Measurements from ENCODE around the gene CRYBA2. TPM values are rescaled to one million over a fixed set of nuclear protein-coding genes. Genes with fewer than 3 reads are reported as not detected.

CRYBA2 gene, protein sequence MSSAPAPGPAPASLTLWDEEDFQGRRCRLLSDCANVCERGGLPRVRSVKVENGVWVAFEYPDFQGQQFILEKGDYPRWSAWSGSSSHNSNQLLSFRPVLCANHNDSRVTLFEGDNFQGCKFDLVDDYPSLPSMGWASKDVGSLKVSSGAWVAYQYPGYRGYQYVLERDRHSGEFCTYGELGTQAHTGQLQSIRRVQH
- total RNA-seq (2014; rRNA removed), result 6.4 and 13.5 TPM in 2 replicates
- percentile 22 among the genes with signal in this experiment for Bru-seq, nascent RNA
- BruChase-seq, experiment 1, labeled RNA remaining after a 6-hour chase, result percentile 18 among the genes with signal in this experiment
- percentile 21 among the genes with signal in this experiment for BruChase-seq, experiment 2, labeled RNA remaining after a 2-hour chase
- long read RNA-seq, partial matches to known transcripts, result 0 of 4 reads
- long read RNA-seq, other reads (novel, unspliced or antisense), result 4 of 4 reads

DNA sequence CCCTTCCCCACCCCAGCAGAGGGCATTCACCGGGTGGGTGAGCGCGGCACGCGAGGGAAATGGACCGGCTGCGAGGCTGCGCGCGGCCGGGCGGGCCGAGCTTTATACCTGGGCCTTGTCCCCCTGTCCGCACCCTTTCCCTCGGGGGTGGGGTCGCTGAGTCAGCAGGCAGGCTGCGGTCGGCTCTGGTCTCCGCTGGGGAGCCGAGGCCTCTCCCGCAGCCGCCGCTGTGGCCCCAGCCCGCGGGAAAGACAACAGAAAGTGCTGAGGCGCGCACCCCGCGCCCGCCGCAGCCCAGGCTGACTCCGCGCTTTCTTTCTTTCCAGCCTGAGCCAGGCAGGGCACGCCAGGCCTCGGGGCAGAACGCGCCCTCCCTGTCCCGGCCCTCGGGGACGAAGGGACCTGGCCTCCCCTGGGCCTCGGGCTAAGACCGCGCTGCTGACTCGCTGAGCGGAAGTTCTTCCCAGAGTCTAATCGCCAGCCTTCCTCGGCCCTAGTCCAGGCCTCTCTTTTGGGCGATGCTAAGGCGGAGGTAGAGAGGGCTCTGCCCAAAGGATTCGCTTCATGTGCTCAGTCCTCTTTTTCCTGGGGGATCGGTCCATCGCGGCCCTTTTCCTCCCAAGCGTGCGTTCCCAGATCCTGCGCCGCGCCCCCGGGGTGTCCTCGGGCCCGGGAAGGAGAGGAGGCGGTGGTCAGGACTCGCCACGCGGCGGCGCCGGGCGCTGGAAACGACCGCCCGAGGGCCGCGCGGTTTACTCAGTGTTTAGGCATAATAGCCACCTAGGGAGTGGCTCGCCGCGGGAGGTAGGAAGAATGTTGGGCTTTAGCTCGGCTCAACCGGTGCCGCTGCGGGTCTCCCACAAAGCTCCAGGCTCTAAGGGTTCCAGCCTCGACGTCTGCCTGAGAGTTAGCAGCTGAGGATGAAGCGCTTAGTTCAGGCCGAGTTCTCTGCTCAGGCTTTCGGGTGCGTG lies at the start of gene CRYBA2:
Gene CRYBA2, minus strand, starts transcription at position 78 of the 971 bp plus-strand sequence. CDS start 246 bp downstream, outside the sequence.
- no peaks in the 10 kb centered on the region for H3F3A ChIP-seq (ENCODE audit: low read length, unreplicated experiment)
- no TSS peak for BruUV-seq (replicated peaks)
- intact Hi-C loops (cut with micrococcal nuclease), result no loop called here
- peaks cover 26% of the 10 kb centered on the region for H3K4me1 ChIP-seq (ENCODE audit: insufficient read depth, low read length)
- H3K36me3 ChIP-seq (ENCODE audit: low read depth, low read length), result no peaks in the 10 kb centered on the region
- 0 out of 2 replicates have a peak, but pooled peaks cover 4% of the 10 kb centered on the region for H3K27me3 ChIP-seq (ENCODE audit: low read length)
- H3K79me2 ChIP-seq (ENCODE audit: low read length), result no peaks in the 10 kb centered on the region
- no peaks in the 10 kb centered on the region for H3K9me2 ChIP-seq (replicated peaks; ENCODE audit: low read length)
- 0 out of 2 replicates have a peak, but pooled peaks have one; percentile 10 for TF ChIP-seq EZH2phosphoT487 (IDR thresholded peaks at IDR 0.05; ENCODE audit: borderline replicate concordance, low read length)
- TF ChIP-seq, protein P1, sequence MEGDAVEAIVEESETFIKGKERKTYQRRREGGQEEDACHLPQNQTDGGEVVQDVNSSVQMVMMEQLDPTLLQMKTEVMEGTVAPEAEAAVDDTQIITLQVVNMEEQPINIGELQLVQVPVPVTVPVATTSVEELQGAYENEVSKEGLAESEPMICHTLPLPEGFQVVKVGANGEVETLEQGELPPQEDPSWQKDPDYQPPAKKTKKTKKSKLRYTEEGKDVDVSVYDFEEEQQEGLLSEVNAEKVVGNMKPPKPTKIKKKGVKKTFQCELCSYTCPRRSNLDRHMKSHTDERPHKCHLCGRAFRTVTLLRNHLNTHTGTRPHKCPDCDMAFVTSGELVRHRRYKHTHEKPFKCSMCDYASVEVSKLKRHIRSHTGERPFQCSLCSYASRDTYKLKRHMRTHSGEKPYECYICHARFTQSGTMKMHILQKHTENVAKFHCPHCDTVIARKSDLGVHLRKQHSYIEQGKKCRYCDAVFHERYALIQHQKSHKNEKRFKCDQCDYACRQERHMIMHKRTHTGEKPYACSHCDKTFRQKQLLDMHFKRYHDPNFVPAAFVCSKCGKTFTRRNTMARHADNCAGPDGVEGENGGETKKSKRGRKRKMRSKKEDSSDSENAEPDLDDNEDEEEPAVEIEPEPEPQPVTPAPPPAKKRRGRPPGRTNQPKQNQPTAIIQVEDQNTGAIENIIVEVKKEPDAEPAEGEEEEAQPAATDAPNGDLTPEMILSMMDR (conservative IDR thresholded peaks at IDR 0.05; ENCODE audit: low read depth, low read length), result peak; percentile 42
- TF ChIP-seq EZH2 (IDR thresholded peaks at IDR 0.05; ENCODE audit: low read length, unreplicated experiment), result no peak
- H4K20me1 ChIP-seq (ENCODE audit: low read length), result no peaks in the 10 kb centered on the region
- H2AFZ ChIP-seq (ENCODE audit: low read length), result peak within 1 kb of the TSS; percentile 81
- ATAC-seq, result peak; percentile 33
- ChIA-PET CTCF (interaction anchor here (0.6 kb wide), 2 partner anchors 9 to 67 kb away, joined by 3 read pairs; partner anchors contain the start of gene IHH), POLR2A (ENCODE audit: unreplicated experiment) (interaction anchor here (0.7 kb wide), 1 partner anchor 502 kb away, joined by 4 read pairs; no protein-coding TSS in a partner anchor)
- peak within 1 kb of the TSS; percentile 91 for H3K4me2 ChIP-seq (ENCODE audit: low read length)
- no peaks in the 10 kb centered on the region for H3K9me3 ChIP-seq (ENCODE audit: low read length)
- peak within 1 kb of the TSS; percentile 57 for H3K9ac ChIP-seq (ENCODE audit: low read length)
- peak within 1 kb of the TSS; percentile 59 for H3K4me3 ChIP-seq (ENCODE audit: low read length)
- H3K27ac ChIP-seq (ENCODE audit: low read length), result no peak within 1 kb of the TSS
- peak; percentile 61 for DNase-seq

DNA sequence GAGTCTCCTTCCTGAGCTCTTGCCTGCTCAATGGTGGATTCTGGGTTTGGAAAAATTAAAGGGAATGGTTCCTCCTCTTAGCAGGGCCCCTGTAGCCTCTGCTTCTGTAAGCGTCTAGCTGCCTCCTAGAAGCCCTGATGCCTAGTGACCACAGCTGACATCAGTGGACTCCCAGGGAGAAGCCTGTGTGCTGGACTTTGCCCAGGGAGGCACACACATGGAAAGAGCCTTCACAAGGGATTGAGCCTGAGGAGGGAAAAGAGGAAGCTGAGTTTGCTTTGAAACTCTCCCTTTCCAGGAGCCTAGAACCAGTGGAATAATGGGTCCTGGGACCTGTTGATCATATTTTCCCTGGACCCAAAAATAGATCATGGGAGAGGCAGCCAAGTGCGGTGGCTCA lies 49.5 kb upstream of the CRYBA2 start:
- no peaks in the 10 kb centered on the region for H3K79me2 ChIP-seq (ENCODE audit: low read length)
- DNase-seq, result no peak
- ChIA-PET CTCF (interaction anchor here (0.9 kb wide), 1 partner anchor 13 kb away, joined by 3 read pairs; no protein-coding TSS in a partner anchor), POLR2A (ENCODE audit: unreplicated experiment) (interaction anchor here (0.5 kb wide), 1 partner anchor 191 kb away, joined by 3 read pairs; no protein-coding TSS in a partner anchor)
- no peak overlapping the region for H3K27ac ChIP-seq (ENCODE audit: low read length)
- no peaks in the 10 kb centered on the region for H3K9me2 ChIP-seq (replicated peaks; ENCODE audit: low read length)
- no peak overlapping the region for H3K4me3 ChIP-seq (ENCODE audit: low read length)
- H3K4me1 ChIP-seq (ENCODE audit: insufficient read depth, low read length), result peaks cover 13% of the 10 kb centered on the region
- no peaks in the 10 kb centered on the region for H3K9me3 ChIP-seq (ENCODE audit: low read length)
- no peak overlapping the region for H3K4me2 ChIP-seq (ENCODE audit: low read length)
- BruUV-seq (replicated peaks), result no TSS peak
- H3K36me3 ChIP-seq (ENCODE audit: low read depth, low read length), result no peaks in the 10 kb centered on the region
- ATAC-seq, result no peak
- H4K20me1 ChIP-seq (ENCODE audit: low read length), result no peaks in the 10 kb centered on the region
- intact Hi-C loops (cut with micrococcal nuclease), result no loop called here
- no peak for TF ChIP-seq EZH2 (IDR thresholded peaks at IDR 0.05; ENCODE audit: low read length, unreplicated experiment)
- H3K9ac ChIP-seq (ENCODE audit: low read length), result no peak overlapping the region
- H2AFZ ChIP-seq (ENCODE audit: low read length), result no peak overlapping the region
- H3K27me3 ChIP-seq (ENCODE audit: low read length), result peaks cover 36% of the 10 kb centered on the region
- peaks cover under 1% of the 10 kb centered on the region for H3F3A ChIP-seq (ENCODE audit: low read length, unreplicated experiment)

DNA sequence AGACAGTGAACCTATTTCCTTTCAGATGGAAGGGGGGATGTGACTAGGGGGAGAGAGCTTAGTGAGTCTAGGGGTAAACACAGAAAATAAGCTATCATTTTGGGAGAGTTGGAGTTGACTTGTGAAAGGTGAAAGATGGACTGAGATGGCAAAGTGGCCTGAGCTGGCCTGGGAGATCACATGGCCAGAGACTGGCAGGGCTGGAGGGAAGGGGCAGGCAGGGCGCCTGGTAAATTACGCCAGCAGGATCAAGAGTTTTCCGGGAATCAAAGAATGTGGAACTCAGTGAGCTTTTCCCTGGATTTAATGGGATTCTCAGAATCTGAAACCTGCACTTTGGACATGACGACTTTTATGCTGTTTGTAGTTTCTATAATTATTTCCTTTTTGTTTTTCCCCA lies 48.9 kb upstream of the CRYBA2 start:
- no peaks in the 10 kb centered on the region for H3K79me2 ChIP-seq (ENCODE audit: low read length)
- H3K4me2 ChIP-seq (ENCODE audit: low read length), result no peak overlapping the region
- no peak for ATAC-seq
- no peaks in the 10 kb centered on the region for H3K36me3 ChIP-seq (ENCODE audit: low read depth, low read length)
- DNase-seq, result no peak
- ChIA-PET CTCF (interaction anchor here (0.9 kb wide), 1 partner anchor 12 kb away, joined by 3 read pairs; no protein-coding TSS in a partner anchor), POLR2A (ENCODE audit: unreplicated experiment) (no interaction called here)
- no peaks in the 10 kb centered on the region for H3K9me2 ChIP-seq (replicated peaks; ENCODE audit: low read length)
- peaks cover 19% of the 10 kb centered on the region for H3K4me1 ChIP-seq (ENCODE audit: insufficient read depth, low read length)
- H2AFZ ChIP-seq (ENCODE audit: low read length), result no peak overlapping the region
- no peaks in the 10 kb centered on the region for H3K9me3 ChIP-seq (ENCODE audit: low read length)
- H3K27ac ChIP-seq (ENCODE audit: low read length), result no peak overlapping the region
- TF ChIP-seq, protein P1 (conservative IDR thresholded peaks at IDR 0.05; ENCODE audit: low read depth, low read length), result no peak
- no peak for TF ChIP-seq EZH2phosphoT487 (IDR thresholded peaks at IDR 0.05; ENCODE audit: borderline replicate concordance, low read length)
- no peak for TF ChIP-seq EZH2 (IDR thresholded peaks at IDR 0.05; ENCODE audit: low read length, unreplicated experiment)
- H3K4me3 ChIP-seq (ENCODE audit: low read length), result no peak overlapping the region
- no TSS peak for BruUV-seq (replicated peaks)
- intact Hi-C loops (cut with micrococcal nuclease), result no loop called here
- no peaks in the 10 kb centered on the region for H4K20me1 ChIP-seq (ENCODE audit: low read length)
- no peak overlapping the region for H3K9ac ChIP-seq (ENCODE audit: low read length)
- peaks cover 33% of the 10 kb centered on the region for H3K27me3 ChIP-seq (ENCODE audit: low read length)
- H3F3A ChIP-seq (ENCODE audit: low read length, unreplicated experiment), result peaks cover 6% of the 10 kb centered on the region

Data from PC-3 (cell line).